B cell (primary cell): ENCODE results near the gene ZBTB8A.

Source experiments
- CTCF ChIP-seq: fragments of 200-600 bp; IDR thresholded peaks from one replicate; pipeline ENCODE4 v1.8.0; 2022; ENCODE audit warnings: antibody characterized with exemption, mild to moderate bottlenecking
- EZH2 ChIP-seq: IDR thresholded peaks from 2 replicates; pipeline ENCODE4 v1.6.1; 2012; ENCODE audit warnings: borderline replicate concordance, low read depth, mild to moderate bottlenecking, moderate library complexity, low read length; ENCODE audit not compliant: insufficient read depth, poor library complexity, severe bottlenecking

GRCh38 chr1:32489774-32490454, 49.3 kb upstream of the ZBTB8A start:
- no peak for TF ChIP-seq CTCF
- no peak for TF ChIP-seq EZH2
